ENCODE data around the gene SLC7A9. TPM values are rescaled to one million over a fixed set of nuclear protein-coding genes. Genes with fewer than 3 reads are reported as not detected.
"Not testable (repeated sequence)": the region's sequence is repeated elsewhere in the genome, so short reads cannot be mapped to it uniquely, and the experiment has no call there.

SLC7A9 gene
- total RNA-seq, 1 experiment from 2014 or later: 1.3 TPM

- no peak for DNase-seq
- Mint-ChIP-seq H3K27ac (ENCODE audit: unreplicated experiment) (no peak overlapping the region), H3K4me1 (ENCODE audit: low read depth, unreplicated experiment) (no peaks in the 10 kb centered on the region), H3K4me3 (ENCODE audit: low read depth, unreplicated experiment) (no peak overlapping the region), H3K27me3 (ENCODE audit: unreplicated experiment) (peaks cover 28% of the 10 kb centered on the region), H3K9me3 (ENCODE audit: low read depth, unreplicated experiment) (no peaks in the 10 kb centered on the region), H3K36me3 (ENCODE audit: insufficient read depth, unreplicated experiment) (no peaks in the 10 kb centered on the region)
- CTCF ChIA-PET: interaction anchor here (0.6 kb wide), 1 partner anchor 19 kb away, joined by 3 read pairs; no protein-coding TSS in a partner anchor
- no TSS peak for BruUV-seq (replicated peaks)
- no peak for TF ChIP-seq CTCF (IDR thresholded peaks at IDR 0.05; ENCODE audit: unreplicated experiment)
- intact Hi-C loops (cut with micrococcal nuclease; ENCODE audit: unreplicated experiment): no loop called here
These were observed 80.1 kb downstream of the SLC7A9 start for GRCh38 chr19:32789429-32789828.

- H3K27ac Mint-ChIP-seq (ENCODE audit: unreplicated experiment); CTCF ChIA-PET: not testable (repeated sequence)
These were observed 81.7 kb downstream of the SLC7A9 start for GRCh38 chr19:32787895-32788294.

DNA sequence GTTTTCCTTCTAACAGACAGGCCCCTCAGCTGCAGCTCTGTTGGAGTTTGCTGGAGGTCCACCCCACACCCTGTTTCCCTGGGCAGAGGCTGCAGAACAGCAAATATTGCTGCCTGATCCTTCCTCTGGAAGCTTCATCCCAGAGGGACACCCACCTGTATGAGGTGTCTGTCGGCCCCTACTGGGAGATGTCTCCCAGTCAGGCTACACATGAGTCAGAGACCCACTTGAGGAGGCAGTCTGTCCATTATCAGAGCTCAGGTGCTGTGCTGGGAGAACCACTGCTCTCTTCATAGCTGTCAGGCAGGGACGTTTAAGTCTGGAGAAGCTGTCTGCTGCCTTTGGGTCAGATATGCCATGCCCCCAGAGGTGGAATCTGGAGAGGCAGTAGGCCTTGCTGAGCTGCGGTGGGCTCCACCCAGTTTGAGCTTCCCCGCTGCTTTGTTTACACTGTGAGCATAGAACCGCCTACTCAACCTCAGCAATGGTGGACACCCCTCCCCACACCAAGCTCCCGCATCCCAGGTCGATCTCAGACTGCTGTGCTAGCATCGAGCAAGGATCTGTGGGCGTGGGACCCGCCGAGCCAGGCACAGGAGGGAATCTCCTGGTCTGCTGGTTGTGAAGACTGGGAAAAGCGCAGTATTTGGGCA lies 82.3 kb downstream of the SLC7A9 start:
- H3K4me3 Mint-ChIP-seq (ENCODE audit: low read depth, unreplicated experiment); H3K36me3 Mint-ChIP-seq (ENCODE audit: insufficient read depth, unreplicated experiment); DNase-seq; H3K9me3 Mint-ChIP-seq (ENCODE audit: low read depth, unreplicated experiment); H3K4me1 Mint-ChIP-seq (ENCODE audit: low read depth, unreplicated experiment); intact Hi-C loops (cut with micrococcal nuclease; ENCODE audit: unreplicated experiment); BruUV-seq (replicated peaks); H3K27ac Mint-ChIP-seq (ENCODE audit: unreplicated experiment): not testable (repeated sequence)
- peaks cover 46% of the 10 kb centered on the region for H3K27me3 Mint-ChIP-seq (ENCODE audit: unreplicated experiment)
- CTCF ChIA-PET: interaction anchor here (0.8 kb wide), 1 partner anchor 104 kb away, joined by 5 read pairs; no protein-coding TSS in a partner anchor

More at GRCh38 chr19:32787895-32788294, 81.7 kb downstream of the SLC7A9 start:
- DNase-seq; H3K36me3 Mint-ChIP-seq (ENCODE audit: insufficient read depth, unreplicated experiment); H3K9me3 Mint-ChIP-seq (ENCODE audit: low read depth, unreplicated experiment); H3K4me3 Mint-ChIP-seq (ENCODE audit: low read depth, unreplicated experiment); BruUV-seq (replicated peaks); H3K4me1 Mint-ChIP-seq (ENCODE audit: low read depth, unreplicated experiment); intact Hi-C loops (cut with micrococcal nuclease; ENCODE audit: unreplicated experiment): not testable (repeated sequence)
- H3K27me3 Mint-ChIP-seq (ENCODE audit: unreplicated experiment): peaks cover 44% of the 10 kb centered on the region

- H3K9me3 Mint-ChIP-seq (ENCODE audit: low read depth, unreplicated experiment); intact Hi-C loops (cut with micrococcal nuclease; ENCODE audit: unreplicated experiment); H3K27ac Mint-ChIP-seq (ENCODE audit: unreplicated experiment); H3K4me3 Mint-ChIP-seq (ENCODE audit: low read depth, unreplicated experiment); DNase-seq; H3K36me3 Mint-ChIP-seq (ENCODE audit: insufficient read depth, unreplicated experiment); H3K4me1 Mint-ChIP-seq (ENCODE audit: low read depth, unreplicated experiment); BruUV-seq (replicated peaks): not testable (repeated sequence)
- peaks cover 45% of the 10 kb centered on the region for H3K27me3 Mint-ChIP-seq (ENCODE audit: unreplicated experiment)
- CTCF ChIA-PET: interaction anchor here (0.6 kb wide), 1 partner anchor 8 kb away, joined by 3 read pairs; no protein-coding TSS in a partner anchor
These were observed 87.5 kb downstream of the SLC7A9 start for GRCh38 chr19:32782089-32782488.

DNA sequence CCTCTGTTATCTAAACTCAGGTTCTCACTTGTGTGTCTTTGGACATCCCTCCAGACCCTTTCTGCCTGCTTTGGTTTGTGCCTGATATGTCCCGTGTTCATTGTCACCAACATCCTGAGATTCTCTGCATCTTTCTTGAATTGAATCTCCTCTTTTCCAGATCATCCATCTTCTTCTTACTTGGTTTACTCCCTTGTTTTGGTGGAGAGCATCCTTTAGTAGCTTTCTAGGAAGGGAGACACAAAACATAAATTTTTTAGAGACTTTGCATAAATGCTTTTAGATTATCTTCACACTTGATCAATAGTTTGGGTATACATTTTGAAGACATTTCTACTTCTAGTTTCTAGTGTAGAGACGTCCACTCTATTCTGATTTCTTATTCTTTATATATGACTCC lies 88.3 kb downstream of the SLC7A9 start:
- TF ChIP-seq CTCF (IDR thresholded peaks at IDR 0.05; ENCODE audit: unreplicated experiment): no peak
- peaks cover 37% of the 10 kb centered on the region for H3K27me3 Mint-ChIP-seq (ENCODE audit: unreplicated experiment)
- CTCF ChIA-PET: interaction anchor here (0.7 kb wide), 1 partner anchor 23 kb away, joined by 5 read pairs; no protein-coding TSS in a partner anchor
- no peak overlapping the region for H3K4me3 Mint-ChIP-seq (ENCODE audit: low read depth, unreplicated experiment)
- no peaks in the 10 kb centered on the region for H3K36me3 Mint-ChIP-seq (ENCODE audit: insufficient read depth, unreplicated experiment)
- no peak for DNase-seq
- no peak overlapping the region for H3K27ac Mint-ChIP-seq (ENCODE audit: unreplicated experiment)
- intact Hi-C loops (cut with micrococcal nuclease; ENCODE audit: unreplicated experiment): no loop called here
- no TSS peak for BruUV-seq (replicated peaks)
- no peaks in the 10 kb centered on the region for H3K4me1 Mint-ChIP-seq (ENCODE audit: low read depth, unreplicated experiment)
- peaks cover 6% of the 10 kb centered on the region for H3K9me3 Mint-ChIP-seq (ENCODE audit: low read depth, unreplicated experiment)

Other genes starting within 250 kb of the SLC7A9 start
- gene ANKRD27, start 194.6 kb downstream of the SLC7A9 start, total RNA-seq (2022): 40.8 and 41.2 TPM in 2 replicates
- gene RGS9BP, start 193.9 kb downstream of the SLC7A9 start, total RNA-seq (2022): 0.28 and 0.71 TPM in 2 replicates
- 20.3 and 21.1 TPM in 2 replicates for gene NUDT19, start 177.9 kb downstream of the SLC7A9 start, total RNA-seq (2022)
- gene TDRD12, start 150.0 kb downstream of the SLC7A9 start, total RNA-seq (2022): 0.17 and 0.33 TPM in 2 replicates
- 31.1 and 33.9 TPM in 2 replicates for gene CEP89, start 102.2 kb upstream of the SLC7A9 start, total RNA-seq (2022)
- gene FAAP24, start 102.5 kb upstream of the SLC7A9 start, total RNA-seq (2022): 7.3 and 8.4 TPM in 2 replicates
- 46.4 and 63.6 TPM in 2 replicates for gene RHPN2, start 195.1 kb upstream of the SLC7A9 start, total RNA-seq (2022)
- 16.3 and 17.0 TPM in 2 replicates for gene GPATCH1, start 211.4 kb upstream of the SLC7A9 start, total RNA-seq (2022)